Renal cortex interstitium (tissue), 11 donors: Measurements from ENCODE around the gene CCDC186. TPM values are rescaled to one million over a fixed set of nuclear protein-coding genes. Genes with fewer than 3 reads are reported as not detected.
A peak's percentile ranks its signal among the peaks of the same experiment; 100 is the strongest.
"Not testable (repeated sequence)": the region's sequence is repeated elsewhere in the genome, so short reads cannot be mapped to it uniquely, and the experiment has no call there.

ENCODE experiments used
- DNase-seq, 11 donors: peaks; one replicate each; pipeline ENCODE4 v3.0.0-alpha.2; 2013; ENCODE audit warnings: low read depth in 9 of 11, low spot score in 4 of 11; ENCODE audit errors: extremely low read depth in 1 of 11
- polyA plus RNA-seq, 3 donors: library from polyadenylated mRNA; unstranded; fragments of 120-200 nt; gene quantifications; one replicate each; pipeline ENCODE4 v1.2.1, GENCODE V29; 2013; ENCODE audit not compliant: insufficient read length in 3 of 3

The CCDC186 gene
- polyA plus RNA-seq, 3 donors: 21.9 to 30.8 (median 25.2) TPM

DNA sequence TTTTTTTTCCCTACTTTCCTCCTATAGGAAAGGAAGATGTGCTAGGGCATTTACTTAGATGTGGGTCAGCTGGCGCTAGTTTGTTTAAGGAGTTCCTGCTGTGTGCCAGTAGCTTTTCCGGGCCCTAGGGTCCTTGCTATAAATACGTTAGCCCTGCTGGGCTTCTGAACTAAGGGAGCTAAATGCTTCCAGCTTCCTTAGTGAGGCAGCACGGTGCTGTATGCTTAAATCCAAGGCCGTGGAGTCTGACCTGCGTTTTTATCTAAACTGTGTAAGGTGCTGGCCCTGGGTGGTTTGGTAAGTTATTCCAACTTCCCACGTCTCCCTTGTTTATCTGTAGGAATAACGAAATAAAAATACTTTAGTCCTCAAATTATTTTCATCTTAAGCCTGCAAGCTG, 5.7 kb upstream of the CCDC186 start:
- no peak for DNase-seq

DNA sequence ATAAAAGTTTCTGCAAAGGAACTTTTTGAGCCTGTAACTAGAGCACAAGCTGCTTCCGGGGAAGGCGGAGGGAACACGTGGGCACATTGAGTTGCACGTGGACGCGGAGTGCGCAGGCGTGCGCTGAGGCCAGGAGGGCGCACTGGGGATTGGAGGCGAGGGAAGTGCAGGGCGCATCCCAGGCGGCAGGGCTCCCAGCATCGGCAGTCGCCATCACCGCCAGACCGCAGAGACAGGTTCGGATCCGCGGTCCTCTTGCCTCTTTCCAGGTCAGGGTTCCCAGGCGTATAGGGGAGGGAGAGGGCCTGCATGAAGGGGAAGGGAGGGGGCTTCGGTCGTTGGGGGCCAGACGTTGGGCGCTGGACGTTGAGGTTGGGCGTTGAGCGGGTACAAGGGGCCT, 5.1 kb upstream of the CCDC186 start, which contains the start of gene TDRD1:
TSS of gene TDRD1 (plus strand) at position 206 of the 400 bp plus-strand sequence. CDS start 8,479 bp downstream, outside the sequence.
- no peak for DNase-seq

DNA sequence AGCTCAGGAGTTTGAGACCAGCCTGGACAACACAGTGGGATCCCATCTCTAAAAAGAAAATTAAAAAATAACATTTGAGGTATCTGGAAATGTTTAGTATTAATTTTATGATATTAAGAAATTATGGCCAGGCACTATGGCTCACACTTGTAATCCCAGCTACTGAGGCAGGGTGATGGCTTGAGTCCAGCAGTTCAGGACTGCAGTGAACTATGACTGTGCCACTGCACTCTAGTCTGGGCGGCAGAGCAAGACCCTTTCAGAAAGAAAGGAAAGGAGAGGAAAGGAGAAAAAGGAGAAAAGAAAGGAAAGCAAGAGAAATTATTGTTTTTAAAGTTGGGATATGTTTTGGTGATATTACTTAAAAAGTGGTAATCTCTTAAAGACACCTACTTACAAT, 2.5 kb upstream of the CCDC186 start:
- DNase-seq: no peak

DNA sequence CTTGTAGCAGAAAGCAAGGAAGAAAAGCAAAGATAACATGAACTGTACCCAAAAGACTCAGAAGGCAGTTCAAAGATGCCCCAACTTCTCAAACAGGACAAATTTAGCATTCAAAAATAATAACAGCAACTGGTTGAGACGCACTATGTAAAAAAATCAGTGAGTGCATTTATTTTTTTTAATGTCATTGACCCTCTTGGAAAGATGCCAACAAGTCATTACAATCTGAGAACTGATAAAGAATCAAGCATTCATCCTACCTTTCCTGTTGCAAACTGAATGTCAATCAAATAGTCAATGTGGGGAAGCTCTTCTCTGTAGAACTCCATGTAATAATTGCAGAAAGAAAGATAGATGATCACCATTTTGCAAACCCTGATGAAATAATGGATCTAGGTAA, 1.7 kb upstream of the CCDC186 start:
- no peak for DNase-seq

DNA sequence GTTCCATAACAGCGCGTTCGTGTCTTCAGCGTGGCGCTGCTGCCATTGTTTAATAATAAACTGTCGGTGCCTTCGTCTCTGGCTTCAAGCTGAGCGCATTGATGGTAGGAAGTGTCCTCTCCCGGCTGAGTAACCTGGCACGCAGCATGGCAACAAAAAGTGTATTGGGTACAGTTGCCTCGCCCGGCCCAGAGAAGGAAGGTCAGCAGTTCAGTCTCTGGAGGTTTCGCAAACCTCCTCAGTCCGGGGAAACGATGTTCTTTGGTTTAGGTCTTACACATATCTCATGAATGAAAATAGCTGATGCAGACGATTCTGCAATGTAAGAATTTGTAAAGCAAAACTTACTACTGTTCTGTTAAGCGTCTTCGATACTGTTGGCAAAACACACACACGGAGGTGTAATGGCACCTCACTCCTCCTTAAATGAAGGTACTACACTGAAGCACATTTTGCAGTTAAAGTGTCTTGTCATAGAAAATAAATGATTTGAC, 739 bp upstream of the CCDC186 start:
- DNase-seq: peak in 1 of 11 donors; percentile 22

DNA sequence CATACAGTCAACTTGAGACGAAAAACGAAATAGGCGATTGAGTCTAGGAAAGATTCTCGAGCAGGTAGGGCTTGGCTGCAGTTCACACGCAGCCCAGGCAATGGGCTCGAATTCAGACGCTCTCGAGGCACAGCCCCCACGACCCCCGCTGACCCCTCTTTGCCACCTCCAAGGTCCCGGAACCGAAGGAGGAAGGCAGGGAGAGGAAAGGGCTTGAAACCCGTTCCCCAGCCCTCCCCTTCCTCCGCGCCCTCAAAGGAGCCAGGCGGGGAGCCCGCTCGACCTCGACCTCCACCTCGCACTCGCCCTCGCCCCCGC, 441 bp downstream of the CCDC186 start:
- peak in 2 of 11 donors; percentile 7 to 39 for DNase-seq

DNA sequence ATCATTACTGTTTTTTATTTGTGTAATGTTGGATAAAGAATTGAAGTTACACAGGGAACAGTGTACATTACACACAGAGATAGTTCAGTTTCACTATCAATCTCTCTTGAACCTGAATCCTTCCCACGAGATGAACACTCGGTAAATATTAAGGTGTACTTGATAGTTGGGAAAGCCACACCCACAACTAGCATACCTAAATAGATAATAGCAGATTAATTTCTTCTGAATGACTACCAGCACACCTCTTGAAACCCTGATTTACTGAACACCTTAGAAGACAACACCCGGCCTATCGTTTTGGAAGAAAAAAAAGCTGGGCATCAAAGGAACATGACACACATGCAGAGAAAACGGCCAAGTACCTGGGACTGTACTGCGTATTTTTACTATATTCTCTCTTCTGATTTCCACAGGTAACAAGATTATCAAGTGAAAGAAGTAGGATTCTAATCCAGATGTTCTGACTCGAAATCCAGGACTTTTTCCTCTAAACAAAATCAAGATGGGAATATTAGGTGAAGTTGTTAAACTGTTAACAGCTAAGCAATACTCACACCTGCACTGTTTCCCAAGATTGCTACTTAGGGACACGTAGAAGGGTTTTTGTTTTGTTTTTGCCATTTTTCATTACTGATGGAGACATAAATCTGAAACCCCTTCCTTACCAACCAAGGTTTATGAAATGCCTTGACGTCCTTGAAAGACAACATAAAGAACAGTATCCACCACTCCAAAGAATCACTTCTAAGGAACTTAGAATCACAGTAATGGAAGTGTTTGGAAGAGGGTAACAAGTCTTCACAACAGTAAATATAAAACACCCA, 1.0 kb downstream of the CCDC186 start:
- no peak for DNase-seq

DNA sequence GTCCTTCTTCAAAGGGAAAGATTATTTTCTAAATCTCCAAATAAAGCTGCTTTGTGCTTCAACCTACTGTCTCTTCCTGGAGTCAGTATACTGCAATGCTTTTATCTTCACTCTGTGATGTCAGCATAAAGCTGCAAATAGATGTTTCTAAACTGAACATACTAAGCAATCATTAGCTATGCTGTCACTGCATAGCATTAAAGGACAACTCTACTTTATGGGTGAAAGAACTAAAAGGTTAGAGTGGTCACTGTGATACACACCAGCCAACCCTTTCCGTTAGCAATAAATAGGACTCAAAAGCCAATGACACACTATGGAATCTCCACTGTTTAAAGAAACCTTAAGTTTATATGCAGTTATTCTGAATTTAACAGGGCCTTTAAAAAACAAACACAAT, 1.8 kb downstream of the CCDC186 start:
- DNase-seq: peak in 1 of 11 donors; percentile 15

DNA sequence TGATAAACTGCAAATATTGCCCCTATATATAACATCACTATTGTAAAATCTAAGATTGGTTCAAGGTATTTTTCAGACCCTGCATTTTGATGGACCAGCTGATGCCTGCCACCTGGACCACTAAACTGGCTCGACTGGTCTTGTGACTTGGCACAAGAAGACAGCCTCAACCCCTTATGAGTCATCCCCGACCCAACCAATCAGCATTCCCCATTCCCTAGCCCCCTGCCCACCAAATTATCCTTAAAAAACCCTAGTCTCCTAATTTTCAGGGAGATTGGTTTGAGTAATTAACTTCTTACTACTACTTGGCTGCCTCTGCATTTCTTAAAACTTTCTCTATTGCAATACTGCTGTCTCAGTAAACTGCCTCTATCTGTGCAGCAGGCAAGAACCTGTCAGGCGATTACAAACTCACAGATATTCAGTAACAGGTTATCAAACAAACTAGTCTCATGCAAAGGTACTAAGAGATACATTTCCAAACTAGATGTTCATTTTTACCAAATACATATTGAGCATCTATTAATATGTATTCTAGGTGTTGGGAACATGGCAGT, 5.5 kb downstream of the CCDC186 start:
- DNase-seq: no peak

DNA sequence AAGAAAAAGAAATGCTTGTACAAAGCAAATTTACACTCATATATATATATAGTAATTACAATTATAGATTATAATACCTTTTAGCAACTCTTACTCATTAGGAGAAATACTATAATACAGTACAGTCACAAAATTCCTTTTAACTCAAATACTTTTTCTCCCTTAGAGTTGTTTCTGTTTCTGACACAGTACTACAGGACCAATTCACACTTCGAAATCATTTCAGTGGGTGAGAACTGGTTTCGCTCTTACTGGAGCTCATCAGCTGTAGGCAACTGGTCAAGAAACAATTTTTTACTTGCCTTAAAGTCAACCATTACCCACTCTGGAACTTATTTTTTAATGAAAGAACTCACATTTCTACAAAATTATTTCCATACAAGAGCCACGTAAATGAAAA, 6.0 kb downstream of the CCDC186 start:
- DNase-seq: no peak

DNA sequence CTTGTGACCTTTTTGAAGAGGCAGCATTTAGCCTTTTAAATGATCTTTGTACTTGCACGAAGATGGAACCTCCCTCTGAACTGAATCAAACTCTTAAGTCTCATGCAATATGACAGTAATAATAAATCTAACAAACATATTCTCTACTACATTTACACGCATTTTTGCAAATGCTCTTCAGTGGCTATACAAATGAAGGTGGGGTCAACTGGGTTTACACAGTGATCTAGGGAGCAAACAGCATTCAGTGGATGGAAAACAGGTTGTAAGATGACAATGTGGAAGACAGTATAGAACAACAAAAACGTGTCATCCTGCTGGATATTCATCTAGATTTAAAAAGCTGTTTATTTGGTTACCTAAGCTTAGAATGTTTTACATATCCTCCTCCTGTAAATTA, 7.5 kb downstream of the CCDC186 start:
- DNase-seq: no peak

DNA sequence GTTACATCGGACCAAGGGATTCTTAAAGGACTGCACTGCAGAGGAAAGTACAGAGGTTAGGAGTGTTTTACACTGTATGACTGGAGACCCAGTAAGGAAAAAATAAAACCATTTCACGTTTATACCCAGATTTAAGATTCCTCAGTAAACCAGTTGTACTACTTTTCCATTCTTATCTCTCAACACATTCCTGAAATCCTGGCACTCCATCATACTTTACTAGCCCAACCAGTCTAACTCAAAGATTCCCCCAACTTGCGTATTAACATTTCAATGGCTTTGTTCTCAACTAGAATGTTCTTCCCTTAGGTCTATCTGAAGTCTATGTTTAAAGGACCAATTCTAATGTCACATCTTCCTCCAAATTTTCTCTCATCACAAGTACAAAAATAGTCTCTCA, 8.0 kb downstream of the CCDC186 start:
- DNase-seq: no peak

DNA sequence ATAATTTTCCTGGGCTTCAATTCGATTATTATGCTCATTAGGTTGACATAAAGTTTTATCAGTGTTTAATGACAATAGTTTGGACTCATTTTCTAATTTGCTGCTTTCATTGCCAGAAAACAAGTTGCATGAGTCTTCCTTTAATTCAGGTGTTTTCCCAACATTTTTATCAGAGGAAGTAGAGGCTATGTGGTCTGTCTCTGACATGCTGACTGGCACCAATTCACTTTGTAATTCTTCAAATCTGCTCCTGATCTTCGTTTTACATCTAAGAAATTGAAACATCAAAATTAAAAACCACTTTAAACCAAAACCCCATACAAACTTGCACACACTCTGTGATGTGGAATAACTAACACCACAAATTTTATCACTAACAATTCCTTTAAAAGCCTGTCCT, 10.9 kb downstream of the CCDC186 start:
- DNase-seq: no peak

DNA sequence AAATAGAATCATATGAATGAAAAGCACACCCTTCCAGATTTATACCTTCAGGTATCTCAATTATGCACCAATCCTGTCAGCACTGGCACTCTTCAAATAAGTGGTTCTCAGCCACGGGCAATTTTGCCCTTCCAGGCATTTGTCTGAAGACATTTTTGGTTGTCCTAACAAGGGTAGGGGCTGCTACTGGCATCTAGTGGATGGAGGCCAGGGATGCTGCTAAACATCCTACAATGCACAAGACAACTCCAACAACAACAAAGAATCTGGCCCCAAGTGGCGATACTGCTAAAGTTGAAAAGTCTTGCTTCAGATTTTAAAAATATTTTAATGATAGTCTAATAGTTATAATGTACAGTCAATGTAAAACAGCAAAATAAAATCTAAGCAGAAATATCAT, 16.1 kb downstream of the CCDC186 start:
- DNase-seq: no peak

DNA sequence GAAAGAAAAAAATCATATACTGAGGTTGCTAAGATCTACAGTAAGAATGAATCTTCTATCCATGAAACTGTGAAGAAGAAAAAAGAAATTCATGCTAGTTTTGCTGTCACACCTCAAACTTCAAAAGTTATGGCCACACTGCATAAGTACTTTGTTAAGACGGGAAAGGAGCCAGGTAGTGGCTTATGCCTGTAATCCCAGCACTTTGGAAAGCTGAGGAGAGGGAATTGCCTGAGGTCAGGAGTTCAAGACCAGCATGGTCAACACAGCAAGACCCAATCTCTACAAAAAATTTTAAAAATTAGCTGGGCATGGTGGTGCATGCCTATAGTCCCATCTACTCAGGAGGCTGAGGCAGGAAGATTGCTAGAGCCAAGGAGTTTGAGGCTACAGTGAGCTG, 22.1 kb downstream of the CCDC186 start:
- DNase-seq: no peak

DNA sequence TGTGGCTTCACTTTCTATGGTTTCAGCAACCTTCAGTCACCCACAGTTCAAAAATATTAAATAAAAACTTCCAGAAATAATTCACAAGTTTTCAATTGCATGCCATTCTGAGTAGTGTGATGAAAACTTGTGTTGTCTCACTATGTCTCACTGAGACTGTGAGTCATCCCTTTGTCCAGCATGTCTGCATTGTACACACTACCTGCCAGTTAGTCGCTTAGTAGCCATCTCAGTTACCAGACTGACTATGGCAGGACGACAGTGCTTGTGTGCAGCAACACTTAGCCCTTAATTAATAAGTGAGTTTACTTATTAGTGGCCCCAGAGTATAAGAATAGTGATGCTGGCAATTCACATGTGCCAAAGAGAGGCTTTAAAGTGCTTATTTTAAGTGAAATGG, 22.5 kb downstream of the CCDC186 start:
- no peak for DNase-seq

DNA sequence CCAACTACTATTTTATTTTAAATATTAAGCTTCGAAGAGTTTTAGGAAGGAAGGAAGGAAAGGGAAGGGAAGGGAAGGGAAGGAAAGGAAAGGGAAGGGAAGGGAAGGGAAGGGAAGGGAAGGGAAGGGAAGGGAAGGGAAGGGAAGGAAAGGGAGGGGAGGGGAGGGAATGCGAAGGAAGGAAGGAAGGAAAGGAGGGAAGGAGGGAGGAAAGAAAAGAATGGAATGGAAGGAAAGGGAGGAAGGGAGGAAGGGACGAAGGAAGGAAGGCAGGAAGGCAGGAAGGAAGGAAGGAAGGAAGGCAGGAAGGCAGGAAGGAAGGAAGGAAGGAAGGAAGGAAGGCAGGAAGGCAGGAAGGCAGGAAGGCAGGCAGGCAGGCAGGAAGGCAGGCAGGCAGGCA, 24.5 kb downstream of the CCDC186 start:
- not testable (repeated sequence) for DNase-seq

DNA sequence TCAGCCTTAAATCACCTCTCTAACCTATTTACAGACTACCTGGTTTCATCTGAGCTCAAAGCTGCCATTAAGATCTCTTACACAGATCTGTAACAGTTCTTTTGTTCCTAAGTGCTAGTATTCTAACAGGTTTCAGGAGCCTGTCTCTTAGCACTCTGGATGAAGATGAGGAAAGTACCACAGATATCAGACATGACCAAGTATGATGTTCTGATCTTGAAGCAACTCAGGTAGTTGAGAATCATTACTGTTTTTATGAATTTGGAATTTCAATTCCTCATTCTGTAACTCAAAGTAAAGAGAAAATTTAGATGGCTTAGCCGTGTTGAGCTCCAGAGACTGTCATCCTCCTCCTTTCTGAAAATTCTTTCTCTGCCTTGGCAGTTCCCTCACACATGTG, 30.8 kb downstream of the CCDC186 start:
- DNase-seq: no peak

DNA sequence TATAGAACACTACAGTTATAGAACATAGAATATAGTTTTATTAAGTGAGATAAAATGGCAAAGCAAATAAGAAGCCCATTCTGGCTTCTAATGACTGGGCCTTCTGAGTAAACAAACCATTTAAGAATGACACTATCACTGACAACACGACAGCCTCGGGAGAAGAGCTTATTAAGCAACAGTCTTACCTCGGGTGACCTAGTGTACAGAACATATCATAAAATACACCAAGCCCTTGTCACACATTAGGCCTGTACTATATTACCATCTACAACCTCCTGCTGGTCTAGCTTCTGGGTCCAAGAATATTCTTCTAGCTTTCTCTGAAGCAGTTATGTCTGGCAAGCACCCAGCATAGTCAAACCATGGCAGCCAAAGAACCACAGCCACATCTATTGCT, 32.0 kb downstream of the CCDC186 start:
- DNase-seq: no peak

DNA sequence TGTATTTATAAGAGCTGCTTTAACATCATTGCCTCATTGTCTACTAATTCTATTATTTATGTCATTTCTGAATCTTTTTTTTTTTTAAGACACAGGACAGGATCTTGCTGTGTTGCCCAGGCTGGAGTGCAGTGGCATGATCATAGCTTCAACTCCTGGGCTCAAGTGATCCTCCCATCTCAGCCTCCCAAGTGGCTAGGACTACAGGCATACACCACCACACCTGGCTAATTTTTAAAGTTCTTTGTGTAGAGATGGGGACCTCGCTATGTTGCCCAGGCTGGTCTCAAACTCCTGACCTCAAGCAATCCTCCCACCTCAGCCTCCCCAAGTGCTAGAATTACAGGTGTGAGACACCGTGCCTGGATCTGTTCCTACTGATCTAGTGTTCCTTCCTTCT, 33.2 kb downstream of the CCDC186 start:
- not testable (repeated sequence) for DNase-seq

DNA sequence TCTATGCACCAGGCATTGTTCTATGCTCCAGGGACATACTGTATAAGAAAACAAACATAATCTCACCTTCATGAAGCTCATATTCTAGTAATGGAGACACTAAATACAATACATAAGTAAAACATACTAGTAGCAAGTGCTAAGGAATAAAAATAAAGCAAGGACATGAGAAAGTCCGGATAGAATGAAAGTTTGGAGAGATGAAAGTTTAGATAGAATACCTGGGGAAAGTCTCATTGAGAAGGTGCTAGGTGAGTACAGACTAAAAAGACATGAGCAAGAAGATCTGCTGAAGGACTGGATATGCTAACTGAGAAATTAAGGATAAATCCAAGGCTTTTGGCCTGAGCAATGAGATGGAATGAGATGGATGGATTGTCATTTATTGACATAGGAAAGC, 34.0 kb downstream of the CCDC186 start:
- no peak for DNase-seq
